Activated B cell treated with CpG ODN at 0.5 μM for 24 hours (primary cell): ENCODE data around the gene VPS72. TPM values are rescaled to one million over a fixed set of nuclear protein-coding genes. Genes with fewer than 3 reads are reported as not detected.

Experiments used
- ATAC-seq: fragments of 200-7000 bp; cut with Tn5 transposase; one replicate; pipeline ENCODE4 v1.10.0; 2021; ENCODE audit warnings: low read depth, mild to moderate bottlenecking, moderate library complexity
- CTCF ChIA-PET: fragments of 350-600 bp; sonication (Branson Sonifier 250); formaldehyde crosslinking; loops from one replicate; lab custom pipeline; 2021; ENCODE audit warnings: antibody characterized with exemption; lab: Charles Lee
- POLR2A ChIA-PET: fragments of 350-600 bp; sonication (Branson Sonifier 250); formaldehyde crosslinking; loops from one replicate; lab custom pipeline; 2021; ENCODE audit warnings: antibody characterized with exemption; lab: Charles Lee
- DNase-seq: peaks from one replicate; pipeline ENCODE4 v3.0.0; 2022
- H3K27ac Mint-ChIP-seq: one replicate; pipeline ENCODE4 v1.8.0; 2020; ENCODE audit warnings: mixed read lengths
- H3K27me3 Mint-ChIP-seq: one replicate; pipeline ENCODE4 v1.8.0; 2021; ENCODE audit warnings: mixed read lengths
- H3K36me3 Mint-ChIP-seq: one replicate; pipeline ENCODE4 v1.8.0; 2021; ENCODE audit warnings: low read depth, mixed read lengths
- H3K4me1 Mint-ChIP-seq: one replicate; pipeline ENCODE4 v1.8.0; 2021; ENCODE audit warnings: mixed read lengths
- H3K4me3 Mint-ChIP-seq: one replicate; pipeline ENCODE4 v1.8.0; 2020; ENCODE audit warnings: mild to moderate bottlenecking, mixed read lengths
- H3K9me3 Mint-ChIP-seq: one replicate; pipeline ENCODE4 v1.8.0; 2020; ENCODE audit warnings: mixed read lengths
- CTCF ChIP-seq: fragments of 200-600 bp; IDR thresholded peaks from one replicate; pipeline ENCODE4 v1.8.0; 2022; ENCODE audit warnings: antibody characterized with exemption, mild to moderate bottlenecking
- intact Hi-C: fragments of 100-400 bp; cut with micrococcal nuclease; formaldehyde crosslinking; loops from one replicate; pipeline ENCODE4 v1.15.1; 2024
- total RNA-seq: library from RNA; stranded (reverse); gene quantifications from 2 replicates; pipeline ENCODE4 v1.2.3, GENCODE V29; 2022

Gene VPS72
- total RNA-seq, 1 donor from 2014 or later: 58.8 TPM

- Mint-ChIP-seq H3K4me3 (peak overlapping the region; percentile 96), H3K36me3 (peaks cover 25% of the 10 kb centered on the region), H3K4me1 (peaks cover 47% of the 10 kb centered on the region), H3K27me3 (no peaks in the 10 kb centered on the region), H3K27ac (peak overlapping the region; percentile 95), H3K9me3 (no peaks in the 10 kb centered on the region)
- ATAC-seq (peak; percentile 23), DNase-seq (no peak)
- POLR2A ChIA-PET: interaction anchor here (0.7 to 3.2 kb wide), 19 partner anchors 9 to 151 kb away, joined by 3 to 22 read pairs (median 5); partner anchors contain the start of genes C1orf56, LYSMD1, MINDY1 and PIP5K1A
- intact Hi-C loops: loop anchor here (5.0 kb wide), 1 partner anchor 150 kb away; the partner anchor contains the start of genes MINDY1 and PRUNE1
- CTCF ChIA-PET: interaction anchor here (0.7 to 8.1 kb wide), 11 partner anchors 19 to 183 kb away, joined by 3 to 160 read pairs (median 4); partner anchors contain the start of genes GABPB2 and PSMD4
- no peak for TF ChIP-seq CTCF
Observed at GRCh38 chr1:151157067-151157531, 32.9 kb downstream of the VPS72 start.

- peak; percentile 58 for DNase-seq
- Mint-ChIP-seq H3K4me1 (peaks cover 44% of the 10 kb centered on the region), H3K27ac (peak within 1 kb of the TSS; percentile 95), H3K9me3 (no peaks in the 10 kb centered on the region), H3K36me3 (peaks cover 20% of the 10 kb centered on the region), H3K27me3 (no peaks in the 10 kb centered on the region), H3K4me3 (peak within 1 kb of the TSS; percentile 96)
- ChIA-PET POLR2A (interaction anchor here (0.7 to 3.2 kb wide), 18 partner anchors 9 to 150 kb away, joined by 3 to 22 read pairs (median 6); partner anchors contain the start of genes C1orf56, LYSMD1, MINDY1 and PIP5K1A), CTCF (interaction anchor here (0.7 to 8.1 kb wide), 12 partner anchors 18 to 184 kb away, joined by 3 to 160 read pairs (median 4); partner anchors contain the start of genes GABPB2, MLLT11 and PSMD4)
- peak; percentile 88 for ATAC-seq
- TF ChIP-seq CTCF: no peak
- intact Hi-C loops: loop anchor here (1.0 to 5.0 kb wide), 6 partner anchors 9 to 149 kb away; partner anchors contain the start of genes LYSMD1, MINDY1, PRUNE1 and SEMA6C
Observed at GRCh38 chr1:151156515-151156819, 33.5 kb downstream of the VPS72 start, which contains the start of gene TNFAIP8L2. TNFAIP8L2 (plus strand) TSS chr1:151156649; CDS start chr1:151158698, 2,049 bp downstream.

- intact Hi-C loops: no loop called here
- no peak for TF ChIP-seq CTCF
- ChIA-PET POLR2A (interaction anchor here (0.9 to 2.3 kb wide), 3 partner anchors 9 to 59 kb away, joined by 3 to 8 read pairs (median 5); partner anchors contain the start of gene TNFAIP8L2), CTCF (no interaction called here)
- peaks cover 15% of the 10 kb centered on the region for H3K4me1 Mint-ChIP-seq
- H3K36me3 Mint-ChIP-seq: no peaks in the 10 kb centered on the region
- H3K9me3 Mint-ChIP-seq: no peaks in the 10 kb centered on the region
- peak overlapping the region; percentile 90 for H3K4me3 Mint-ChIP-seq
- no peak for ATAC-seq
- H3K27ac Mint-ChIP-seq: no peak overlapping the region
- peaks cover 7% of the 10 kb centered on the region for H3K27me3 Mint-ChIP-seq
- no peak for DNase-seq
Observed at GRCh38 chr1:151147665-151148064, 42.3 kb downstream of the VPS72 start.

GRCh38 chr1:151147132-151147503, 42.9 kb downstream of the VPS72 start:
- POLR2A ChIA-PET: interaction anchor here (0.9 to 2.3 kb wide), 3 partner anchors 10 to 58 kb away, joined by 3 to 8 read pairs (median 5); partner anchors contain the start of gene TNFAIP8L2
- H3K36me3 Mint-ChIP-seq: no peaks in the 10 kb centered on the region
- DNase-seq (no peak), ATAC-seq (no peak)
- no peaks in the 10 kb centered on the region for H3K9me3 Mint-ChIP-seq
- peak overlapping the region; percentile 90 for H3K4me3 Mint-ChIP-seq
- H3K4me1 Mint-ChIP-seq: peaks cover 18% of the 10 kb centered on the region
- intact Hi-C loops: no loop called here
- H3K27ac Mint-ChIP-seq: no peak overlapping the region
- CTCF ChIA-PET: interaction anchor here (1.6 kb wide), 1 partner anchor 8 kb away, joined by 4 read pairs; no protein-coding TSS in a partner anchor
- no peak for TF ChIP-seq CTCF
- H3K27me3 Mint-ChIP-seq: peaks cover 7% of the 10 kb centered on the region
